ENCODE data around the gene SLC17A8. TPM values are rescaled to one million over a fixed set of nuclear protein-coding genes. Genes with fewer than 3 reads are reported as not detected.

SLC17A8 gene
- total RNA-seq, 1 experiment from 2014 or later, result not detected

DNA sequence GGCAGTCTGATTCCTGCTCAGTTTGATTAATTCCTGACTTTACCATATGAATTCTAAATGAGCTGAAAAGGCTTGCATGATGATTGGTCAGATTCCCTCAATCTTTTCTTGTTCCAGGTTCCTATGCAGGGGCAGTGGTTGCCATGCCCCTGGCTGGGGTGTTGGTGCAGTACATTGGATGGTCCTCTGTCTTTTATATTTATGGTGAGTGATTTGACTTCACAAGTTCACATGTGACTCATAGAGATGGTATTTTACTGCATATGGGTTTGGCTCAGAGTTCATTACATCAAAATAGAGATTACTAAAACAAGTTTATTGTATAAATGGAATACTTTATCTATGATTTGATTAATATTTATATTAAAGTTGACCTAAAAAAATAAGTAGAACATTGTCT, 44.8 kb downstream of the SLC17A8 start:
- no peak for ATAC-seq
- BruUV-seq (replicated peaks), result no TSS peak
- no peak overlapping the region for H3K27ac ChIP-seq (ENCODE audit: low read length)

DNA sequence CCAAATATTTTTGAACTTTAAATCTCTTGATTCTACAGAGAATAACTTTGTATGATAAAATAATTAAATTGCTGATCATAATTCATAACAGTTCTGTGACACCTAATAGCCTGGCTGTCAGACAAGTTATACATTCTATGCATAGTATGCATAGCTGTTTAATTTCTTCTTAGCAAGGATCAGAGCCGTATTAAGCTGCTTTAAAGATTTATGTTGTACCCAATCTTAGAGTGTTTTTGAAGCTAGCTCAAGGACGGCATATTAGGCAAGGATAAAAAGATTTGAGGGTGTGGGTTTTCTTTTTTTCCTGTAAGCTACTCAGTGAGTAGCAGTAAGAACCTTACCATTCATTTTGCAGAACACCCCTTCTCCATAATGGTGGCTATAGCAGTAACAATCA, 45.9 kb downstream of the SLC17A8 start:
- Histone ChIP-seq H3K4me1 (ENCODE audit: control insufficient read depth, insufficient read depth, low read length) (no peaks in the 10 kb centered on the region), H3K9me3 (ENCODE audit: control insufficient read depth, insufficient read depth, low read depth, low read length) (no peaks in the 10 kb centered on the region), H3K36me3 (ENCODE audit: control insufficient read depth, insufficient read depth, low read length) (no peaks in the 10 kb centered on the region), H3K27ac (ENCODE audit: low read length) (no peak overlapping the region), H3K27me3 (ENCODE audit: control insufficient read depth, insufficient read depth, low read length) (no peaks in the 10 kb centered on the region), H3K4me3 (ENCODE audit: low read depth in 2 of 2, low read length in 2 of 2) (no peak overlapping the region)
- intact Hi-C loops (cut with micrococcal nuclease; ENCODE audit: unreplicated experiment), result no loop called here
- ChIA-PET POLR2A (no interaction called here), CTCF (no interaction called here)
- in situ Hi-C loops (cut with HindIII; ENCODE audit: low pct_unique_long_range_greater_than_20kb, low sequenced_read_pairs), result no loop called here
- no TSS peak for BruUV-seq (replicated peaks)
- TF ChIP-seq POLR2AphosphoS5 (IDR thresholded peaks at IDR 0.05; ENCODE audit: low read depth, low read length), result no peak
- TF ChIP-seq, protein P1, sequence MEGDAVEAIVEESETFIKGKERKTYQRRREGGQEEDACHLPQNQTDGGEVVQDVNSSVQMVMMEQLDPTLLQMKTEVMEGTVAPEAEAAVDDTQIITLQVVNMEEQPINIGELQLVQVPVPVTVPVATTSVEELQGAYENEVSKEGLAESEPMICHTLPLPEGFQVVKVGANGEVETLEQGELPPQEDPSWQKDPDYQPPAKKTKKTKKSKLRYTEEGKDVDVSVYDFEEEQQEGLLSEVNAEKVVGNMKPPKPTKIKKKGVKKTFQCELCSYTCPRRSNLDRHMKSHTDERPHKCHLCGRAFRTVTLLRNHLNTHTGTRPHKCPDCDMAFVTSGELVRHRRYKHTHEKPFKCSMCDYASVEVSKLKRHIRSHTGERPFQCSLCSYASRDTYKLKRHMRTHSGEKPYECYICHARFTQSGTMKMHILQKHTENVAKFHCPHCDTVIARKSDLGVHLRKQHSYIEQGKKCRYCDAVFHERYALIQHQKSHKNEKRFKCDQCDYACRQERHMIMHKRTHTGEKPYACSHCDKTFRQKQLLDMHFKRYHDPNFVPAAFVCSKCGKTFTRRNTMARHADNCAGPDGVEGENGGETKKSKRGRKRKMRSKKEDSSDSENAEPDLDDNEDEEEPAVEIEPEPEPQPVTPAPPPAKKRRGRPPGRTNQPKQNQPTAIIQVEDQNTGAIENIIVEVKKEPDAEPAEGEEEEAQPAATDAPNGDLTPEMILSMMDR (IDR thresholded peaks at IDR 0.05), result no peak
- no peak for TF ChIP-seq SIN3A (IDR thresholded peaks at IDR 0.05; ENCODE audit: borderline replicate concordance, insufficient read depth, low read depth, low read length)
- TF ChIP-seq, protein P2, sequence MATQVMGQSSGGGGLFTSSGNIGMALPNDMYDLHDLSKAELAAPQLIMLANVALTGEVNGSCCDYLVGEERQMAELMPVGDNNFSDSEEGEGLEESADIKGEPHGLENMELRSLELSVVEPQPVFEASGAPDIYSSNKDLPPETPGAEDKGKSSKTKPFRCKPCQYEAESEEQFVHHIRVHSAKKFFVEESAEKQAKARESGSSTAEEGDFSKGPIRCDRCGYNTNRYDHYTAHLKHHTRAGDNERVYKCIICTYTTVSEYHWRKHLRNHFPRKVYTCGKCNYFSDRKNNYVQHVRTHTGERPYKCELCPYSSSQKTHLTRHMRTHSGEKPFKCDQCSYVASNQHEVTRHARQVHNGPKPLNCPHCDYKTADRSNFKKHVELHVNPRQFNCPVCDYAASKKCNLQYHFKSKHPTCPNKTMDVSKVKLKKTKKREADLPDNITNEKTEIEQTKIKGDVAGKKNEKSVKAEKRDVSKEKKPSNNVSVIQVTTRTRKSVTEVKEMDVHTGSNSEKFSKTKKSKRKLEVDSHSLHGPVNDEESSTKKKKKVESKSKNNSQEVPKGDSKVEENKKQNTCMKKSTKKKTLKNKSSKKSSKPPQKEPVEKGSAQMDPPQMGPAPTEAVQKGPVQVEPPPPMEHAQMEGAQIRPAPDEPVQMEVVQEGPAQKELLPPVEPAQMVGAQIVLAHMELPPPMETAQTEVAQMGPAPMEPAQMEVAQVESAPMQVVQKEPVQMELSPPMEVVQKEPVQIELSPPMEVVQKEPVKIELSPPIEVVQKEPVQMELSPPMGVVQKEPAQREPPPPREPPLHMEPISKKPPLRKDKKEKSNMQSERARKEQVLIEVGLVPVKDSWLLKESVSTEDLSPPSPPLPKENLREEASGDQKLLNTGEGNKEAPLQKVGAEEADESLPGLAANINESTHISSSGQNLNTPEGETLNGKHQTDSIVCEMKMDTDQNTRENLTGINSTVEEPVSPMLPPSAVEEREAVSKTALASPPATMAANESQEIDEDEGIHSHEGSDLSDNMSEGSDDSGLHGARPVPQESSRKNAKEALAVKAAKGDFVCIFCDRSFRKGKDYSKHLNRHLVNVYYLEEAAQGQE (IDR thresholded peaks at IDR 0.05; ENCODE audit: insufficient read depth in 1 of 2, low read depth in 2 of 2, low read length in 1 of 2), result no peak
- no peak for TF ChIP-seq TCF7L2 (IDR thresholded peaks at IDR 0.05; ENCODE audit: low read depth, low read length)
- no peak for ATAC-seq
- no peak for DNase-seq (ENCODE audit: low read depth, low spot score)

More for the DNA sequence above, 44.8 kb downstream of the SLC17A8 start:
- Histone ChIP-seq H3K4me1 (ENCODE audit: control insufficient read depth, insufficient read depth, low read length) (no peaks in the 10 kb centered on the region), H3K27me3 (ENCODE audit: control insufficient read depth, insufficient read depth, low read length) (no peaks in the 10 kb centered on the region), H3K36me3 (ENCODE audit: control insufficient read depth, insufficient read depth, low read length) (no peaks in the 10 kb centered on the region), H3K4me3 (ENCODE audit: low read depth in 2 of 2, low read length in 2 of 2) (no peak overlapping the region), H3K9me3 (ENCODE audit: control insufficient read depth, insufficient read depth, low read depth, low read length) (no peaks in the 10 kb centered on the region)
- in situ Hi-C loops (cut with HindIII; ENCODE audit: low pct_unique_long_range_greater_than_20kb, low sequenced_read_pairs), result no loop called here
- intact Hi-C loops (cut with micrococcal nuclease; ENCODE audit: unreplicated experiment), result no loop called here
- ChIA-PET CTCF (no interaction called here), POLR2A (no interaction called here)
- TF ChIP-seq TCF7L2 (IDR thresholded peaks at IDR 0.05; ENCODE audit: low read depth, low read length), result no peak
- no peak for TF ChIP-seq SIN3A (IDR thresholded peaks at IDR 0.05; ENCODE audit: borderline replicate concordance, insufficient read depth, low read depth, low read length)
- TF ChIP-seq, protein P1 (IDR thresholded peaks at IDR 0.05), result no peak
- TF ChIP-seq, protein P2 (IDR thresholded peaks at IDR 0.05; ENCODE audit: insufficient read depth in 1 of 2, low read depth in 2 of 2, low read length in 1 of 2), result no peak
- TF ChIP-seq POLR2AphosphoS5 (IDR thresholded peaks at IDR 0.05; ENCODE audit: low read depth, low read length), result no peak
- no peak for DNase-seq (ENCODE audit: low read depth, low spot score)
